ENCODE measurements around the gene VAPA. TPM values are rescaled to one million over a fixed set of nuclear protein-coding genes. Genes with fewer than 3 reads are reported as not detected.

Gene VAPA
- total RNA-seq, 1 experiment from 2014 or later = 137 TPM

DNA sequence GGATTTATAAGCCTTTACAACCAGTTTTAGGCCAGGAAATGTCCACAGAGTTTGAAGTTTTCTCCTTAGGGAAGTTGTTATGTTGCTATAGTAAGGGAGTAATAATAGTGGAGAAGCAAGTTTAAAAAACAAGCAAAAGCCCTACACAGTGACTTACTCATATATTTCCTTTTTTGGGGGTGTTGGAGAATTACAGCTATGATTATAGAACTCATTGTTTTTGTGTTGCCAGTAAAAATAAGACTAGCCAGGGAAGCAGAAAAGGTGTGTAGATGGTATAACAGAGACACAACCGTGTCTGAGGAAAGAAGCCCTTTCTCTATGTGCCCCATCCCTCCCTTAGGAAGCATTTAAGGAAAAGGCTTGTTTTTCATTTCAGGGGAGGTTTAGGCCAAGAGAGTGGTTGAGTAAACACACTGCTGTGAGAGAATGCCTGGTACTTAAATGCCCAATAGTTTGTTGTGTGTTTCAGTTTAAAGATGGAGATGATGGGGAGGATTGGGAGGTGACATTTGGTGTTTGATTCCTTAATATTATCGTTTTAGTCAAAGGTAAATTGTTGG lies 2.3 kb downstream of the VAPA start:
- H3K27ac Mint-ChIP-seq = peak overlapping the region; percentile 64
- ChIA-PET CTCF (no interaction called here), POLR2A (no interaction called here)
- peak overlapping the region; percentile 80 for H3K4me3 Mint-ChIP-seq
- DNase-seq (ENCODE audit: low spot score) (no peak), ATAC-seq (no peak)
- peaks cover 23% of the 10 kb centered on the region for H3K4me1 Mint-ChIP-seq
- H3K9me3 Mint-ChIP-seq = peaks cover 5% of the 10 kb centered on the region; the same call in 1 of the 2 replicates
- no peak for TF ChIP-seq ATF1 (CRISPR knock-in tag; IDR thresholded peaks at IDR 0.05)
- no peaks in the 10 kb centered on the region for H3K36me3 Mint-ChIP-seq
- H3K27me3 Mint-ChIP-seq (ENCODE audit: low read depth) = no peaks in the 10 kb centered on the region

DNA sequence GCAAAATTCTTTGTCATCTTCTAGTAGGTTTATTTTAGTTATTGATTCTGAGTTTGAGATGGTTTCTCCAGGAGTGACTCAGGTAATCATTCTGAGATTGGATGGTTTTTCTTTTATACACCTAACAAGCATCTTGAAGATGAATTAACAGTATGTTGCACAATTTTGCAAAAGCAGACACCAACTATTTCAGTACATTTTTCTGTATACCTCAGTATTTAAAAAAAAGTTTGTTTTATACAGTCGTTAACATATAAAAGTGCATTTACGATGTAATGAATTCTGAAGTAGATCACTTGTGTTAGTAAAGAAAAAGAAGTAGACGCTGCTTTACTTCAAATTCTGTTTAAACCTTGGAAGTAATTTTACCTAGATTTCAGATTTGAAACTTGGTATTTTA lies 3.0 kb downstream of the VAPA start:
- DNase-seq (ENCODE audit: low spot score) (no peak), ATAC-seq (no peak)
- Mint-ChIP-seq H3K36me3 (no peaks in the 10 kb centered on the region), H3K9me3 (peaks cover 5% of the 10 kb centered on the region; the same call in 1 of the 2 replicates), H3K27ac (0 out of 2 replicates have a peak overlapping the region, but pooled peaks have one; percentile 7), H3K4me1 (peaks cover 23% of the 10 kb centered on the region), H3K27me3 (ENCODE audit: low read depth) (no peaks in the 10 kb centered on the region), H3K4me3 (peak overlapping the region; percentile 80; the same call in 1 of the 2 replicates)
- ChIA-PET CTCF (no interaction called here), POLR2A (no interaction called here)
- TF ChIP-seq KAT7 (CRISPR knock-in tag; IDR thresholded peaks at IDR 0.05; ENCODE audit: borderline replicate concordance) (no peak), HMGXB4 (CRISPR knock-in tag; IDR thresholded peaks at IDR 0.05) (no peak), ZNF121 (CRISPR knock-in tag; IDR thresholded peaks at IDR 0.05) (no peak), TCF7 (CRISPR knock-in tag; IDR thresholded peaks at IDR 0.05; ENCODE audit: low read depth) (no peak), SMAD3 (CRISPR knock-in tag; IDR thresholded peaks at IDR 0.05; ENCODE audit: borderline replicate concordance) (no peak), MXD4 (CRISPR knock-in tag; IDR thresholded peaks at IDR 0.05; ENCODE audit: borderline replicate concordance) (no peak), NFE2L1 (CRISPR knock-in tag; IDR thresholded peaks at IDR 0.05) (no peak), NR3C1 (CRISPR knock-in tag; conservative IDR thresholded peaks at IDR 0.05; ENCODE audit: low read depth) (no peak), NR2C2 (CRISPR knock-in tag; IDR thresholded peaks at IDR 0.05) (no peak), HMGA2 (CRISPR knock-in tag; IDR thresholded peaks at IDR 0.05) (no peak), ATF6 (CRISPR knock-in tag; IDR thresholded peaks at IDR 0.05) (no peak), TEAD1 (CRISPR knock-in tag; IDR thresholded peaks at IDR 0.05) (no peak), MYBL2 (CRISPR knock-in tag; IDR thresholded peaks at IDR 0.05) (no peak), EMX1 (CRISPR knock-in tag; IDR thresholded peaks at IDR 0.05) (no peak), ZNF425 (CRISPR knock-in tag; conservative IDR thresholded peaks at IDR 0.05) (no peak), SP1 (CRISPR knock-in tag; conservative IDR thresholded peaks at IDR 0.05) (no peak)
- TF ChIP-seq, protein P1, sequence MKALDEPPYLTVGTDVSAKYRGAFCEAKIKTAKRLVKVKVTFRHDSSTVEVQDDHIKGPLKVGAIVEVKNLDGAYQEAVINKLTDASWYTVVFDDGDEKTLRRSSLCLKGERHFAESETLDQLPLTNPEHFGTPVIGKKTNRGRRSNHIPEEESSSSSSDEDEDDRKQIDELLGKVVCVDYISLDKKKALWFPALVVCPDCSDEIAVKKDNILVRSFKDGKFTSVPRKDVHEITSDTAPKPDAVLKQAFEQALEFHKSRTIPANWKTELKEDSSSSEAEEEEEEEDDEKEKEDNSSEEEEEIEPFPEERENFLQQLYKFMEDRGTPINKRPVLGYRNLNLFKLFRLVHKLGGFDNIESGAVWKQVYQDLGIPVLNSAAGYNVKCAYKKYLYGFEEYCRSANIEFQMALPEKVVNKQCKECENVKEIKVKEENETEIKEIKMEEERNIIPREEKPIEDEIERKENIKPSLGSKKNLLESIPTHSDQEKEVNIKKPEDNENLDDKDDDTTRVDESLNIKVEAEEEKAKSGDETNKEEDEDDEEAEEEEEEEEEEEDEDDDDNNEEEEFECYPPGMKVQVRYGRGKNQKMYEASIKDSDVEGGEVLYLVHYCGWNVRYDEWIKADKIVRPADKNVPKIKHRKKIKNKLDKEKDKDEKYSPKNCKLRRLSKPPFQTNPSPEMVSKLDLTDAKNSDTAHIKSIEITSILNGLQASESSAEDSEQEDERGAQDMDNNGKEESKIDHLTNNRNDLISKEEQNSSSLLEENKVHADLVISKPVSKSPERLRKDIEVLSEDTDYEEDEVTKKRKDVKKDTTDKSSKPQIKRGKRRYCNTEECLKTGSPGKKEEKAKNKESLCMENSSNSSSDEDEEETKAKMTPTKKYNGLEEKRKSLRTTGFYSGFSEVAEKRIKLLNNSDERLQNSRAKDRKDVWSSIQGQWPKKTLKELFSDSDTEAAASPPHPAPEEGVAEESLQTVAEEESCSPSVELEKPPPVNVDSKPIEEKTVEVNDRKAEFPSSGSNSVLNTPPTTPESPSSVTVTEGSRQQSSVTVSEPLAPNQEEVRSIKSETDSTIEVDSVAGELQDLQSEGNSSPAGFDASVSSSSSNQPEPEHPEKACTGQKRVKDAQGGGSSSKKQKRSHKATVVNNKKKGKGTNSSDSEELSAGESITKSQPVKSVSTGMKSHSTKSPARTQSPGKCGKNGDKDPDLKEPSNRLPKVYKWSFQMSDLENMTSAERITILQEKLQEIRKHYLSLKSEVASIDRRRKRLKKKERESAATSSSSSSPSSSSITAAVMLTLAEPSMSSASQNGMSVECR (CRISPR knock-in tag; IDR thresholded peaks at IDR 0.05; ENCODE audit: borderline replicate concordance) = no peak
- TF ChIP-seq, protein P2, sequence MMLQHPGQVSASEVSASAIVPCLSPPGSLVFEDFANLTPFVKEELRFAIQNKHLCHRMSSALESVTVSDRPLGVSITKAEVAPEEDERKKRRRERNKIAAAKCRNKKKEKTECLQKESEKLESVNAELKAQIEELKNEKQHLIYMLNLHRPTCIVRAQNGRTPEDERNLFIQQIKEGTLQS (CRISPR knock-in tag; conservative IDR thresholded peaks at IDR 0.05) = no peak
